ENCODE results near the gene SEMA4G.
"Not testable (repeated sequence)": the region's sequence is repeated elsewhere in the genome, so short reads cannot be mapped to it uniquely, and the experiment has no call there.

Gene SEMA4G

GRCh38 chr10:100970914-100971811, 1.9 kb downstream of the SEMA4G start:
- no peak for DNase-seq (ENCODE audit: low spot score)

DNA sequence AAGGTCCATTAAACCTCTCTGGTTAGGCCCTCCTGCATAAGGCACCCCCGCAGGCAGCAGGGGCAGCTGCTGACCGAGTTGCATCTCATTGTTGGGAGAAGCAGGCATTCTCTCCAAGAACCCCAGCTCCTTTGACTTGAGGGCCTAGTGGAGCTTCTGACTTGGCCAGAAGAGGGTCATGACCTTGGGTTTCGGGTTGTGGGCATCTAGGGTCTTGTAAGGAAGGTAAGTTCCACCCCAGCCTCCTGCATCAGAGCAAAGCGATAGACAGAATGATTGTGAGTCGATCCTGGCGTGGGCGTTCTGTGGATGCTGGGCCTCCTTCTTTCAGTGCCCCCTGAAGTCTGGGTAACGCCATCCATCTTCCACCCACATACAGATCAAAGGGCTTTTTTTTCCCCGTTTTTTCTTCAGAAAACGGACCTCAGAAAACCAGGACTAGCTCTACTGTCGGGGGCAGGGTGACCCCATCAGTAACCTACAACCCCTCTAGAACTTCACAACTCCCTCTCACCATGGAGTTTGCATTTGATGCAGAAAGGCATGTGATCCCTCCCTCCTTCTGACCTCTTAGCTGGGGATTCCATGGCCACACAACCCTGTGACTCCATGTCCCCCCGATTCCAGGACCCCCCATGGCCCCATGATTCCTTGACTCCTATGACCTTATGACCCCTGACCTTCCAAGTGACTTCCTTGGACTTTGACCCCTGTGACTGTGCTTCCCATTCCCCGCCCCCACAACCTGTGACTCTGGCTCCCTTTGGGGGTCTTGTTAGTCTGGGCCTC, 3.0 kb downstream of the SEMA4G start:
- DNase-seq (ENCODE audit: low spot score) = no peak

GRCh38 chr10:100972904-100973535, 3.7 kb downstream of the SEMA4G start:
- no peak for DNase-seq (ENCODE audit: low spot score)

DNA sequence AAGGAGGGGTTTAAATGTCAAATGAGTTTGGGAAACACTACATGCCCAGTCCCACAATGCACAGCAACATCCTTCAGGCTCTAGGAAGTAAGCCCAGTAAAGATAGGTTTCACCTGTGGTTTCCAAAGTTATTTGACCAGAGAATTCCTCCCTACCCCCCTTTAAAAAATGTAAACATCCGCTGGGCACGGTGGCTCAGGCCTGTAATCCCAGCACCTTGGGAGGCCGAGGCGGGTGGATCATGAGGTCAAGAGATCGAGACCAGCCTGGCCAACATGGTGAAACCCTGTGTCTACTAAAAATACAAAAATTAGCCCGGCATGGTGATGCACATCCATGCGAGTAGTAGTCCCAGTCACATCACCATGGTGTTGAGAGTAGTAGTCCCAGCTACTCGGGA, 6.1 kb downstream of the SEMA4G start:
- DNase-seq (ENCODE audit: low spot score) = not testable (repeated sequence)

DNA sequence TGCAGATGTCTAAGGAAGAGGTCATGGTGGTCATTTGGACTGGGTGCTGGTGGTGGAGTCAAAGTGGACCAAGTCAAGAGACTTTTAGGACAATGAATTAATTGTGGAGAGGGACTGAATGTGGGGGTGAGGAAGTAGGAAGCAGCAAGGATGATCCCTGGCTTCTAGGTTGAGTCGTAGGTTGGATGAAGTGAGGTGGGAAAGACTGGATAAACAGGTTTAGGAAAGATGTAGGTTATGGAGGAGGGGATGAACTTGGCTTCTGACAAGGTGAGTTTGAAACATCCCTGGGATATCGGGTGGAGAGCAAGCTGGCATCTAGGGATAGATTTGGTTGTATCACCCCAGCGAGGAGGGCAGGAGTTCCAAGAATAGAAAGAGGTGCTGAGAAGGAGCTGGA, 7.6 kb downstream of the SEMA4G start:
- no peak for DNase-seq (ENCODE audit: low spot score)

DNA sequence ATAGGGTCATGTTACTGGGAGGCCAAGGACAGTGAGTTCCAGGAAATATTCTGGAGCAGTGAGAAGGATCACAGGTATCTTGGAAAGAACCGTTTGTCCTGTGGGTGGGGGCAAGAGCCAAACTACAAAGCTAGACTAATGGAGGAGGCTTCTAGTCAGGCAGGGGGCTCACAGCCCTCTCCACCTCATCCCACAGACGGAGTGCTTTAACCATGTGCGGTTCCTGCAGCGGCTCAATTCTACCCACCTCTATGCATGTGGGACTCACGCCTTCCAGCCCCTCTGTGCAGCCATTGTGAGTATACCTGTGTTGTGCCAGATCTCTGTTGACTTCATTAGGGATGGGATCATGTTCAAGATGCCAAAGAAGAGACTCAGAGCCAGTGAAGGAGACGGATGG, 8.1 kb downstream of the SEMA4G start:
- DNase-seq (ENCODE audit: low spot score) = no peak

DNA sequence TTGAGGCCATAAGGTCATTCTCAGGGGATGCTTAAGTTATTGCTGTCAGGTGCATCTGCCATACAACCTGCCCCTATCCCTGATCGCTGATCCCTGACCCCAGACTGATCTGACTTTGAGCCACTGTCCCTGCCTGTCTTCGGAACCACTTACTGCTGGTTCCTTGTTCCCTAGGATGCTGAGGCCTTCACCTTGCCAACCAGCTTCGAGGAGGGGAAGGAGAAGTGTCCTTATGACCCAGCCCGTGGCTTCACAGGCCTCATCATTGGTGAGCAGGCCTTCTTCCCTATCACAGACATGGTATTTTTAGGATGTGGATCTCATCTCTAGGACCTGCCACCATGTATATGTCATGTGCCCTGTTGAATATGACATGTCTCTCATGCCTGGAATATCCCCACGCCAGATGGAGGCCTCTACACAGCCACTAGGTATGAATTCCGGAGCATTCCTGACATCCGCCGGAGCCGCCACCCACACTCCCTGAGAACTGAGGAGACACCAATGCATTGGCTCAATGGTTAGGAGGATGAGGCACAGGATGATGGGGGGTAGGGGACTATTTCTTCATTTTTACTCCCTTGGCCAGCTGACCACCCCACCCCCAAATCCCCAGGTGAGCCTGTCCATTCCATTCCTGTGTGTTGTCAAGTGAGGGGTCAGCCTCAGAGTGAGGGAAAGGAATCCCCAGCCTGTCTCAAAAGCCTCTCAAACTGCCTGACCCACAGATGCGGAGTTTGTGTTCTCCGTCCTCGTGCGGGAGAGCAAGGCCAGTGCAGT, 9.0 kb downstream of the SEMA4G start:
- no peak for DNase-seq (ENCODE audit: low spot score)

DNA sequence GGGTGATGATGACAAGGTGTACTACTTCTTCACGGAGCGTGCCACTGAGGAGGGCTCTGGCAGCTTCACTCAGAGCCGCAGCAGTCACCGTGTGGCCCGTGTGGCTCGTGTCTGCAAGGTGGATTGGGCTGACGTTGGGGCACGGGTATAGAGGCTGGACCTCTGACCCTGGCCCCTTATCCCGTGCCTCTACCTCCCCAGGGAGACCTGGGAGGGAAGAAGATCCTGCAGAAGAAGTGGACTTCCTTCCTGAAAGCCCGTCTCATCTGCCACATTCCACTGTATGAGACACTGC, 9.5 kb downstream of the SEMA4G start:
- DNase-seq (ENCODE audit: low spot score) = no peak

- DNase-seq (ENCODE audit: low spot score) = no peak
Measured at GRCh38 chr10:100979791-100980272, 10.5 kb downstream of the SEMA4G start.

- no peak for DNase-seq (ENCODE audit: low spot score)
Measured at GRCh38 chr10:100980311-100980710, 11.0 kb downstream of the SEMA4G start.

DNA sequence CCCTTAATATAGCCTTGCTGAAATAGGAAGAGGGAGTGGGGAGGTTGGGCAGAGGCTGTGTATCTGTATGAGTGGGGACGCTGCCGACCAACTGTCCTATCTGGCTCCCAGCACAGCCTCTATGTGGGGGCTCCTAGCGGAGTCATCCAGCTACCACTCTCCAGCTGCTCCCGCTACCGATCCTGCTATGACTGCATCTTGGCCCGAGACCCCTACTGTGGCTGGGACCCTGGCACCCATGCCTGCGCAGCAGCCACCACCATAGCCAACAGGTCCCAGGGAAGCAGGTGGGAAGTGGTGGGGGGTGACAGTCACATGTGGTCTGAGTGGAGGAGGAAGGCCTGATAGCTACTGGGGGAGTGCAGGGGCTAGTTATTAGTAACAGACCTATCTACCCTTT, 11.4 kb downstream of the SEMA4G start:
- no peak for DNase-seq (ENCODE audit: low spot score)

DNA sequence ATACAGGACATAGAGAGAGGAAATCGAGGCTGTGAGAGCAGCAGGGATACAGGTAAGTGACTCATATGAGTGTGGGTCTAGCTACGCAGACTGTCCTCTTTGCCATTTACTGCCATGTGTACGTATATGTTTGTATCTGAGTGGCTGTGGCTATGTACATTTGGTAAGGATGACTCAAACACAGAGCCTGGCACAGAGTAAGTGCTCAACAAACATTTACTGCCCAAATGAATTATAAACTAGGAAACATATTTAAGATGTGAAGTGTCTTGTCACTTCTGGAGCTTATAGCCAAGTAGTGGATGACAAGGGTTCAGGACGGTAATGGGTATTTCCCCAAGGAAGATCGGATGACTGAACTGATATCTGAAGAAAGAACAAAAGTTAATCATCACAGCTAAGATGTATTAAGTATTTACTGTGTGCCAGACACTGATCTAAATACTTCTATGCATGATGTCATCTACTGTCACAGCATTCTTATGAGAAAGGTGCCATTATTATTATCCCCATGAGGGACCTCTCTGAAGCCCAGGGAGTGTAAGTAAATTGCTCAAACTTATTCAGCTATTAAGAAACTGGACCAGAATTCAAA, 12.0 kb downstream of the SEMA4G start:
- DNase-seq (ENCODE audit: low spot score) = no peak

DNA sequence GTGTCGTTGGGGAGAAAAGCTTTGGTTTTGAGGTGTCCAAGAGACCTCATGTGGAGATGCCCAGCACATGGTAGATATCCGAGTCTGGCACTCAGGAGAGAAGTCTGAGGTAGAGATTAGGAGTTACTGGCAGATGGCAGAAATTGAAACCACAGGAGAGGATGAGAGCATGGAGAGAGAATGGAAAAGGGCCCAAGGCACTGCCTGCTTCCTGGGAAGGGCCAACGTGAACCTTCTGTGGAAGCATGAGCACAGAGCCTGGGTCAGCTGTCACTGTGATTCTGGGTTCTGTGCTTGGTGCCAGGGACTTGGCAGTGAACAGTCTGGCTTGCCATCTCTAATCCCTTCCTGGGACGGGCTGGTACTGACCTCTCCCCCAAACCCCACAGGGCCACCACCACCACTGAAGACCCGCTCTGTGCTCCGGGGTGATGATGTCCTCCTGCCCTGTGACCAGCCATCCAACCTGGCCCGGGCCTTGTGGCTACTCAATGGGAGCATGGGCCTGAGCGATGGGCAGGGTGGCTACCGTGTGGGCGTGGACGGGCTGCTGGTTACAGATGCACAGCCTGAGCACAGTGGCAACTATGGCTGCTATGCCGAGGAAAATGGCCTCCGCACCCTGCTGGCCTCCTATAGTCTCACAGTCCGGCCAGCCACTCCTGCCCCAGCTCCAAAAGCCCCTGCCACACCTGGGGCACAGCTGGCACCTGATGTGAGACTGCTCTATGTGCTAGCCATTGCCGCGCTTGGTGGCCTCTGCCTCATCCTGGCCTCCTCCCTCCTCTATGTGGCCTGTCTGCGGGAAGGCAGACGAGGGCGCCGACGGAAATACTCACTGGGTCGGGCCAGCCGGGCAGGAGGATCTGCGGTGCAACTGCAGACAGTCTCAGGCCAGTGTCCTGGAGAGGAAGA, 13.9 kb downstream of the SEMA4G start:
- DNase-seq (ENCODE audit: low spot score) = no peak

DNA sequence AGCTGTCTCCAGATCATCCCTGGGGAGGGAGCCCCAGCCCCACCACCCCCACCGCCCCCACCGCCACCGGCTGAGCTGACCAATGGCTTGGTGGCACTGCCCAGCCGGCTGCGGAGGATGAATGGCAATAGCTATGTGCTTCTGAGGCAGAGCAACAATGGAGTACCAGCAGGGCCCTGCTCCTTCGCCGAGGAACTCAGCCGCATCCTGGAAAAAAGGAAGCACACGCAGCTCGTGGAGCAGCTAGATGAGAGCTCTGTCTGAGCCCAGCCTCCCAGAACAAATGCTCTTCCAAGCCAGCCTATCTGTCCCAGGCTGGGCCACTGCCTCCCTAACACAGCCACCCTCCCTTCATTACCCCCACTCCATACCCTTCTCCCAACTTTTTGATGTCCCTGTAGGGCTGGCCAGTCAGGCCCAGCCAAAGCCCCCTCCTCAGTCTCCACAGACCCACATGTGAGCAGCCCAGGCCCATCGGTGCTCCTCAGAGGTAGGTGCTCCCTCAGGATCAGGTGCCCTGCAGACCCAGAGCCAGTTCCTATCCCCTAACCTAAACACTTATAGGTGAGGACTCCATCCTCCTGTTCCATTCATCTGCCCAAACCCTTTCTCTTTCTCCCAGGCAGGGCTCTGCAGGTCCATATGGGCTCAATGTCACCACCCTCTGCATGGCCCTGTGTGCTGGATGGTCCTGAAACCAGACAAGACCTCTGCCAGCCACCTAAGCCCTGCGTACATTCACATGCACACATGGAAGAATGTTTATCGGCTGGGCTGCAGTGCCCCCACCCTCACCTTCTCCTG, 14.8 kb downstream of the SEMA4G start:
- DNase-seq (ENCODE audit: low spot score) = no peak

DNA sequence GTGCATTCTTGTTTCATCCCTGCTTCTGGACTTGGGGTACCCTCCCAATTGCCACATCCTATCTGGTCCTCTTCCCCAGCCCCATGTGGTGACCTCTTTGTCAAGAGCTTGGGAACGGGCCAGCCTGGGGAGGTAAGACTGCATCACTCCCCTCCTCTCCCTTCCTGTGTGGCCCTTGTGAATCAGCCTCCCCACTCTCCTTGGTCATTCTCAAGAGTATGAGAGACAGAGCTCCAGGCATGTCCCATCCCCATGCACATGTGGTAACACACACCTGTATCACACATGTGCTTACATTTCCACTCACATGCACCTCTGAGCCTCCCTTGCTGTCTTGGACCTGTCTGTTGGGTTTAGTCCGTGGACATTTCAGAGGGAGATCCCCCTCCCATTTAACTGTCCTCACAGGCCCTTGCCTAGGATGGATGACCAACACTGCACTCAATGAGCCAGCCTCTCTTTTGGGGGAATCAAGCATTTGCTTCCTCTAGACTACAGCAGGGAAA, 15.4 kb downstream of the SEMA4G start:
- DNase-seq (ENCODE audit: low spot score) = no peak

DNA sequence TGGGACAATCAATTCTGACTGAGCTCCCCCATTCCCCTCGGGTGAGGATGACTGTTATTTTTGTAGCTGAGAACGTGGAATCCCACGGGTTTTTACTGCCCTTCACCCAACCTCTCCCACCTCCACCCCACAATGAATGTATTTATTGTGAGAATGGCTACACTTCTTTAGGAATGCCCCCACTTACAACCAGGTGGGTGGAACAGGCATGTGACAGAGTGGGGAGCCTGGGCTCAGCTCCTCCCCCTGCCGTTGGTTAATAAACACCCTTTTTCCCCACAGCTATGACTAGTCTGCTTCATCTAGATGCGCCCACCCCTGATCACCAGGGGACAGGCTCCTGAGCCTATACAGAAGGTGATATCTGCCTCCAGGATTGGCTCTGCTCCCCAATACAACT, 16.0 kb downstream of the SEMA4G start:
- no peak for DNase-seq (ENCODE audit: low spot score)

- no peak for DNase-seq (ENCODE audit: low spot score)
Measured at GRCh38 chr10:100986623-100986951, 17.3 kb downstream of the SEMA4G start.

- peak; percentile 86 for DNase-seq (ENCODE audit: low spot score)
Measured at GRCh38 chr10:100986952-100987684, 17.8 kb downstream of the SEMA4G start, which contains the start of the genes MRPL43 and TWNK. Gene MRPL43, minus strand, starts transcription at chr10:100987497. Its CDS starts 54 bp downstream, at chr10:100987443. Gene TWNK, plus strand, starts transcription at chr10:100987543. Its CDS starts 668 bp downstream, at chr10:100988211.

DNA sequence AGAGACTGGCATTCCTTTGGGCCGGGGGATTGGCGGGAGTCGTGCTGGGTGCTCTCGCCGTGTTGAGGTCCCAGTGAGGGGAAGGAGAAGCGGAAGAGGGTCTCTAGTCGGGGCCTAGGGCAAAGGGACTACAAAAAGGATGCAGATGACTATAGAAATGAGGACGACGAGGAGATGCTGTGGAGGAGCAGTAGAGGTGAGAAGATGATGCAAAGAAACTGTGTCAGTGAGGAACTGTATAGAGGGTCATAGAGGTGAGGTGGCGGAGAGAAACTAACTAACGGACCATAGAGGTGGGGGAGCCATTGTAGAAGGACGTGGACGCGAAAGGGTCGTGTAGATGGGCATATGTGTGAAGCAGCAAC, 18.4 kb downstream of the SEMA4G start:
- no peak for DNase-seq (ENCODE audit: low spot score)
